ENCODE data around the gene CRACR2B. TPM values are rescaled to one million over a fixed set of nuclear protein-coding genes. Genes with fewer than 3 reads are reported as not detected.

The CRACR2B gene
- total RNA-seq, 1 experiment from 2014 or later = 17.5 TPM

DNA sequence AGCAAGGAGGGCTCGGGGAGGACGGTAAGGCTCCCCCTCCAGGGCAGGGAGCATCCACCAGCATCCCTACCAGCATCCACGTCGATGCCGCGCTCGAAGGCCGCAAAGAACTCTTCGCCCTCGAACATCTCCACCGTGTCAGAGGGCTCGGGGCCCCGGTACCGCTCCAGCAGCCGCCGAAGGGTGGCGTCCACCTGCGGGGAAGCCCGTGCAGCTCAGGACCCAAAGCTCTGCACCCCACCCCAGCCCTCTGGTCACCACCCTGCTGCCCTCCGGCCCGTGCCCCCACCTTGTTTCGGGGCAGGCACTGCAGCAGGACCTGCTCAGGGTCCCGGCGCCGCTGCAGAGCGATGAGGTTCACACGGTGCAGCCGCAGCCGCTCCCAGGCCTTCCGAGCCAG lies 27.2 kb upstream of the CRACR2B start:
- POLR2A ChIA-PET (ENCODE audit: unreplicated experiment) = no interaction called here
- intact Hi-C loops (cut with micrococcal nuclease; ENCODE audit: unreplicated experiment) = no loop called here
- Histone ChIP-seq H3K9me3 (ENCODE audit: insufficient read depth, low read depth) (no peaks in the 10 kb centered on the region), H4K20me1 (ENCODE audit: insufficient read depth) (no peaks in the 10 kb centered on the region), H3K27ac (no peak overlapping the region), H2AFZ (no peak overlapping the region), H3K9me2 (ENCODE audit: insufficient read depth) (no peaks in the 10 kb centered on the region), H3F3A (ENCODE audit: insufficient read depth, low read depth) (peaks cover 3% of the 10 kb centered on the region; the same call in 1 of the 2 replicates), H3K4me3 (no peak overlapping the region), H3K4me1 (replicated peaks; ENCODE audit: insufficient read depth) (peaks cover 8% of the 10 kb centered on the region), H3K79me2 (ENCODE audit: low read depth) (no peaks in the 10 kb centered on the region), H3K27me3 (ENCODE audit: insufficient read depth, low read depth) (no peaks in the 10 kb centered on the region), H3K36me3 (ENCODE audit: low read depth) (no peaks in the 10 kb centered on the region), H3K4me2 (no peak overlapping the region)
- DNase-seq = no peak
- BruUV-seq (replicated peaks) = no TSS peak
- TF ChIP-seq, protein P1, sequence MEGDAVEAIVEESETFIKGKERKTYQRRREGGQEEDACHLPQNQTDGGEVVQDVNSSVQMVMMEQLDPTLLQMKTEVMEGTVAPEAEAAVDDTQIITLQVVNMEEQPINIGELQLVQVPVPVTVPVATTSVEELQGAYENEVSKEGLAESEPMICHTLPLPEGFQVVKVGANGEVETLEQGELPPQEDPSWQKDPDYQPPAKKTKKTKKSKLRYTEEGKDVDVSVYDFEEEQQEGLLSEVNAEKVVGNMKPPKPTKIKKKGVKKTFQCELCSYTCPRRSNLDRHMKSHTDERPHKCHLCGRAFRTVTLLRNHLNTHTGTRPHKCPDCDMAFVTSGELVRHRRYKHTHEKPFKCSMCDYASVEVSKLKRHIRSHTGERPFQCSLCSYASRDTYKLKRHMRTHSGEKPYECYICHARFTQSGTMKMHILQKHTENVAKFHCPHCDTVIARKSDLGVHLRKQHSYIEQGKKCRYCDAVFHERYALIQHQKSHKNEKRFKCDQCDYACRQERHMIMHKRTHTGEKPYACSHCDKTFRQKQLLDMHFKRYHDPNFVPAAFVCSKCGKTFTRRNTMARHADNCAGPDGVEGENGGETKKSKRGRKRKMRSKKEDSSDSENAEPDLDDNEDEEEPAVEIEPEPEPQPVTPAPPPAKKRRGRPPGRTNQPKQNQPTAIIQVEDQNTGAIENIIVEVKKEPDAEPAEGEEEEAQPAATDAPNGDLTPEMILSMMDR (conservative IDR thresholded peaks at IDR 0.05) = no peak
- TF ChIP-seq EZH2 (IDR thresholded peaks at IDR 0.05; ENCODE audit: low read depth) = no peak
- CTCF ChIA-PET = no interaction called here

DNA sequence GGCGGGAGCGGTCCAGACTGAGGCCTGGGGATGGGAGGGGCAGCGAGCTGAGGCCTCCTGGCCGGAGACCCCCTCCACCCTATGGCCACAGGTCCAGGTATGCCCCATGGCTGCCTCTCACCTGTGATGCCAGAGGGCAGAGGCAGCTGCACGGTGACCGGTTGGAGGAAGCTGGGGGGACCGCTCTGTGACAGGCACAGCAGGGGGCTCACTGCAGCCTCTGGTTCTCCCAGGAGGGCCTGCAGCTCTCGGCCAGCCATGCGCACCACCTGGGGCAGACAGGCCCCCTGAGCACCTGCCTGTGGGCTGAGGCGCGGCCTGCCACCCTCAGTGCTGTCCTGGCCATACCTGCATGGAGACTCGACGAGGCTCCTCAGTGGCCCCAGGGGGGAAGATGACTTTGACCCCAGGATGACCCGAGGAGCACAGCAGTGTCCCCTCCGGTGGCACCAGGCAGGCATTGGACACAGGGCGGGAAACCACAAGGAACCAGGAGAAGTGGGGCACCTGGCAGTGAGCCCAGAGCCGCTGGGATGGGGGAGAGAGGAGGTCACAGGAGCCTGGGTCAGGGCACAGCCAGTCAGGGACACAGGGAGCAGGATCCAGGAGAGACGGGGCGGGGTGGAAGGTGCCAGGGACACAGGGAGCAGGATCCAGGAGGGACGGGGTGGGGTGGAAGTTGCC lies 26.5 kb upstream of the CRACR2B start:
- Histone ChIP-seq H3K36me3 (ENCODE audit: low read depth) (no peaks in the 10 kb centered on the region), H3K27ac (no peak overlapping the region), H3K4me2 (no peak overlapping the region), H3F3A (ENCODE audit: insufficient read depth, low read depth) (peaks cover 3% of the 10 kb centered on the region; the same call in 1 of the 2 replicates), H3K4me1 (replicated peaks; ENCODE audit: insufficient read depth) (peaks cover 8% of the 10 kb centered on the region), H3K9me2 (ENCODE audit: insufficient read depth) (no peaks in the 10 kb centered on the region), H3K79me2 (ENCODE audit: low read depth) (no peaks in the 10 kb centered on the region), H3K9me3 (ENCODE audit: insufficient read depth, low read depth) (no peaks in the 10 kb centered on the region), H4K20me1 (ENCODE audit: insufficient read depth) (no peaks in the 10 kb centered on the region), H3K27me3 (ENCODE audit: insufficient read depth, low read depth) (no peaks in the 10 kb centered on the region), H2AFZ (no peak overlapping the region), H3K4me3 (no peak overlapping the region)
- CTCF ChIA-PET = no interaction called here
- POLR2A ChIA-PET (ENCODE audit: unreplicated experiment) = no interaction called here
- peak in 1 of 2 experiments; percentile 22 for DNase-seq
- no TSS peak for BruUV-seq (replicated peaks)
- intact Hi-C loops (cut with micrococcal nuclease; ENCODE audit: unreplicated experiment) = no loop called here
- TF ChIP-seq EZH2 (IDR thresholded peaks at IDR 0.05; ENCODE audit: low read depth) = no peak
- TF ChIP-seq, protein P1 (conservative IDR thresholded peaks at IDR 0.05) = no peak

DNA sequence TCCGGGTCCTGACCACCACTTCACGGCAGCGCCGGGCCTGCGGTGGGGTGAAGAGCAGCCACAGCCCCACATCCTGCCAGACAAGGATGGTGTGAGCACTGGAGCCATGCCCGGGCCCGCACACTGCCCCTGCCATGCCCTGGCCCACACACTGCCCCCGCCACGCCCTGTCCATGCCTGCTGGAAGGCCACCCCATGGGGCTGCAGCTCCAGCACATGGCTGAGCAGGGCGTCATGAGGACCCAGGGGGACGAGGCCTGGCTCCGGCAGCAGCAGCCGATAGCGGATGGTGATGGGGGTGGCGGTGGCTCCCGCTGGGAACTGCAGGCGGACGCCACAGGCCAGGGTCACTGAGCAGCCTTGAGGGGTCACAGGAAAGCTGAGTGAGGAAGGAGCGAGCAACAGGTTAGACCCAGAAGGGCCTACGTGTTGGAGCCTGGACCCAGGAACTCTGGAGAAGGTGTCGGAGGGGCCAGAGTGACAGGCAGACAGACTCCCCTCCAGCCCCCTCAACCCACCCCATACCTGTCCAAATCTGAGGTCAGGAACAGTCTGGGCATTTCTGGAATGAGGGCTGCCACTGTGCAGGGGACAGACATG lies 25.6 kb upstream of the CRACR2B start:
- Histone ChIP-seq H4K20me1 (ENCODE audit: insufficient read depth) (no peaks in the 10 kb centered on the region), H3K9me2 (ENCODE audit: insufficient read depth) (no peaks in the 10 kb centered on the region), H3K79me2 (ENCODE audit: low read depth) (no peaks in the 10 kb centered on the region), H3K4me1 (replicated peaks; ENCODE audit: insufficient read depth) (peaks cover under 1% of the 10 kb centered on the region; the same call in 1 of the 2 replicates), H3K27ac (no peak overlapping the region), H3K9me3 (ENCODE audit: insufficient read depth, low read depth) (no peaks in the 10 kb centered on the region), H3K4me3 (no peak overlapping the region), H3F3A (ENCODE audit: insufficient read depth, low read depth) (no peaks in the 10 kb centered on the region), H3K27me3 (ENCODE audit: insufficient read depth, low read depth) (no peaks in the 10 kb centered on the region), H3K36me3 (ENCODE audit: low read depth) (no peaks in the 10 kb centered on the region), H3K4me2 (no peak overlapping the region), H2AFZ (no peak overlapping the region)
- BruUV-seq (replicated peaks) = no TSS peak
- no peak for TF ChIP-seq EZH2 (IDR thresholded peaks at IDR 0.05; ENCODE audit: low read depth)
- TF ChIP-seq, protein P1 (conservative IDR thresholded peaks at IDR 0.05) = no peak
- intact Hi-C loops (cut with micrococcal nuclease; ENCODE audit: unreplicated experiment) = no loop called here
- ChIA-PET POLR2A (ENCODE audit: unreplicated experiment) (no interaction called here), CTCF (no interaction called here)
- DNase-seq = no peak
